AG04450 (cell line): Measurements from ENCODE around the gene DTL. TPM values are rescaled to one million over a fixed set of nuclear protein-coding genes. Genes with fewer than 3 reads are reported as not detected.

ENCODE experiments used
- CTCF ChIA-PET: fragments of 300-600, 350-600 bp; formaldehyde crosslinking; extraction: SDS; loops from one replicate; lab custom pipeline; 2022; ENCODE audit warnings: antibody characterized with exemption, inconsistent platforms; lab: Charles Lee
- POLR2A ChIA-PET: fragments of 350-600 bp; formaldehyde crosslinking; extraction: SDS; loops from one replicate; lab custom pipeline; 2021; ENCODE audit warnings: antibody characterized with exemption, inconsistent platforms; lab: Yijun Ruan, JAX
- DNase-seq: peaks from one replicate; pipeline ENCODE4 v3.0.0-alpha.2; 2011; ENCODE audit warnings: low read depth, low spot score
- H3K27ac ChIP-seq: one replicate; pipeline ENCODE4 v1.5.1; 2012; ENCODE audit warnings: low read depth, low read length, control low read depth
- H3K27me3 ChIP-seq: one replicate; pipeline ENCODE4 v1.6.0; 2012; ENCODE audit warnings: low read length; ENCODE audit not compliant: control insufficient read depth, insufficient read depth
- H3K4me3 ChIP-seq: 2 replicates; pipeline ENCODE4 v1.5.1; 2011; ENCODE audit warnings: mild to moderate bottlenecking, low read depth, low read length, control low read depth
- H3K9me3 ChIP-seq: 2 replicates; pipeline ENCODE4 v1.5.1; 2012; ENCODE audit warnings: low read length; ENCODE audit not compliant: control insufficient read depth, insufficient read depth
- polyA plus RNA-seq: library from polyadenylated mRNA; depleted of rRNA; stranded (reverse); fragments of >200 nt; gene quantifications from 2 replicates; pipeline ENCODE4 v1.2.3, GENCODE V29; 2011
- TF ChIP-seq, protein P1 (sequence below): IDR thresholded peaks from 2 replicates; pipeline ENCODE4 v1.5.1; 2011; ENCODE audit warnings: low read depth, low read length, control low read depth, inconsistent platforms

Gene DTL
- polyA plus RNA-seq, 1 experiment = 6.0 TPM

DNA sequence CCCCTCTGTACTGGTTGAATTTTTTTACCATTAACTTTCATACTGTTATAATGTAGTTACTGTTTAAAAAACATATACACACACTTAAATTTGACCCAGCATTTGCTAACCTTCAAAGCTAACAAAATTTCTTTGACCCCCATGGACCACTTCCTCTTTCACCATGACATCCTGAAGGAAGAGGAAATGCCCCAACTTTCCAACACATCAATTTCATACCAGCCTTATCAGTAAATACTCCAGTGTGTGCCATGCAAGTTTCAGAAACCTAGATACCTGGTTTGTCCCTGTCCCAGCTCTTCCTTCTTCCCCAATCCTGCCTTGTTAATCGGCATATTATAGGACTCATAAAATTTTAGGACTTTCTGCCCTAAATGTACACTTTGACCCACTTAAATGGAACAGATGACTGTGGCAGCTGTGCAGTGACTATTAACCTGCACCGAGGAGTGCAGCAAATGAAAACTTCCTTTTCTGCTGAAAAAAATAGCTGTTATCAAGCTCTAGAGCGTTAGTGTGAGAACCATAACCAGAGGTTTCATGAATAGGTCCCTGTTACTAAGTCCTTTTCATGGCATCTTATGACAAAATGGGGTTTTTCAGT is 54.1 kb downstream of the DTL start:
- TF ChIP-seq, protein P1, sequence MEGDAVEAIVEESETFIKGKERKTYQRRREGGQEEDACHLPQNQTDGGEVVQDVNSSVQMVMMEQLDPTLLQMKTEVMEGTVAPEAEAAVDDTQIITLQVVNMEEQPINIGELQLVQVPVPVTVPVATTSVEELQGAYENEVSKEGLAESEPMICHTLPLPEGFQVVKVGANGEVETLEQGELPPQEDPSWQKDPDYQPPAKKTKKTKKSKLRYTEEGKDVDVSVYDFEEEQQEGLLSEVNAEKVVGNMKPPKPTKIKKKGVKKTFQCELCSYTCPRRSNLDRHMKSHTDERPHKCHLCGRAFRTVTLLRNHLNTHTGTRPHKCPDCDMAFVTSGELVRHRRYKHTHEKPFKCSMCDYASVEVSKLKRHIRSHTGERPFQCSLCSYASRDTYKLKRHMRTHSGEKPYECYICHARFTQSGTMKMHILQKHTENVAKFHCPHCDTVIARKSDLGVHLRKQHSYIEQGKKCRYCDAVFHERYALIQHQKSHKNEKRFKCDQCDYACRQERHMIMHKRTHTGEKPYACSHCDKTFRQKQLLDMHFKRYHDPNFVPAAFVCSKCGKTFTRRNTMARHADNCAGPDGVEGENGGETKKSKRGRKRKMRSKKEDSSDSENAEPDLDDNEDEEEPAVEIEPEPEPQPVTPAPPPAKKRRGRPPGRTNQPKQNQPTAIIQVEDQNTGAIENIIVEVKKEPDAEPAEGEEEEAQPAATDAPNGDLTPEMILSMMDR = no peak
- ChIA-PET CTCF (interaction anchor here (0.8 to 5.6 kb wide), 5 partner anchors 13 to 366 kb away, joined by 3 to 32 read pairs (median 3); no protein-coding TSS in a partner anchor), POLR2A (no interaction called here)
- Histone ChIP-seq H3K9me3 (peaks cover 3% of the 10 kb centered on the region; the same call in 1 of the 2 replicates), H3K27me3 (no peaks in the 10 kb centered on the region), H3K27ac (no peak overlapping the region), H3K4me3 (no peak overlapping the region)
- no peak for DNase-seq

DNA sequence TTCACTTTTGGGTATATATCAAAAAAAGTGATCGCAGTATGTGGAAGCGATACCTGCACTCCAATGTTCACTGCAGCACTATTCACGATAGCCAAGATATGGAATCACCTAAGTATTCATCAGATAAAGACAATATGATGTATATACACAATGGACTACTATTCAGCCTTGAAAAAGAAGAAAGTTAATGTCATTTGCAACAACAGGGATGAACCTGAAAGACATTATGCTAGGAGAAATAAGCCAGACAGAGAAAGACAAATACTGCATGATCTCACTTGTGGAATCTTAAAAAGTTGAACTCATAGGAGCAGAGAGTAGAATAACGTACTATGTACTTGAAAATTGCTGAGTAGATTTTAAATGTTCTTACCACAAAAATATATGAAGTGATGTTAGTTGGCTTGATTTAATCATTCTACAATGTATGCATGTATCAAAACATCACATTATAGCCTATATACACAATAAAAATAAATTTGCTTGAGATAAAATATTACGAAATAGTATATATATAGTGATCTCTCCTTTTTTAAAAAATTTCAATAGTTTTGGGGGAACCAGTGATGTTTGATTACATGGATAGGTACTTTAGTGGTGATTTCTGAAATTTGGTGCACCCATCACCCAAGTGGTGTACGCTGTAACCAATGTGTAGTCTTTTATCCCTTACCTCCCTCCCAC is 56.0 kb downstream of the DTL start:
- peaks cover 3% of the 10 kb centered on the region; the same call in 1 of the 2 replicates for H3K9me3 ChIP-seq
- H3K27me3 ChIP-seq = no peaks in the 10 kb centered on the region
- TF ChIP-seq, protein P1 = no peak
- POLR2A ChIA-PET = no interaction called here
- CTCF ChIA-PET = no interaction called here
- H3K27ac ChIP-seq = no peak overlapping the region
- H3K4me3 ChIP-seq = no peak overlapping the region
- no peak for DNase-seq

DNA sequence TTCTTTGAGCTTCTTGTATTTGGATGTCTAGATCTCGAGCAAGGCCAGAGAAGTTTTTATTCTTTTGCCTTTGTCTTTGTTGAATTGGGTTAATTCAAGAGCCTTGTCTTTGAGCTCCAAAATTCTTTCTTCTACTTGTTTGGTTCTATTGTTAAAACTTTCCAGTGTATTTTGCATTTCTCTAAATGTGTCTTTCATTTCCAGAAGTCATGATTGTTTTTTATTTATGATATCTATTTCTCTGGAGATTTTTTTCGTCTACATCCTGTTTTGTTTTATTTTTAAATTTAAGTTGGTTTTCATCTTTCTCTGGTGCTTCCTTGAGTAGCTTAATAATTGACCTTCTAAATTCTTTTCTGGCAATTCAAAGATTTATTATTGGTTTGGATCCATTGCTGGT is 61.8 kb downstream of the DTL start:
- DNase-seq = no peak
- Histone ChIP-seq H3K9me3 (peaks cover 3% of the 10 kb centered on the region), H3K27ac (no peak overlapping the region), H3K4me3 (no peak overlapping the region), H3K27me3 (no peaks in the 10 kb centered on the region)
- POLR2A ChIA-PET = no interaction called here
- TF ChIP-seq, protein P1 = no peak
- CTCF ChIA-PET = interaction anchor here (1.0 to 2.5 kb wide), 2 partner anchors 27 to 35 kb away, joined by 3 to 8 read pairs; no protein-coding TSS in a partner anchor

DNA sequence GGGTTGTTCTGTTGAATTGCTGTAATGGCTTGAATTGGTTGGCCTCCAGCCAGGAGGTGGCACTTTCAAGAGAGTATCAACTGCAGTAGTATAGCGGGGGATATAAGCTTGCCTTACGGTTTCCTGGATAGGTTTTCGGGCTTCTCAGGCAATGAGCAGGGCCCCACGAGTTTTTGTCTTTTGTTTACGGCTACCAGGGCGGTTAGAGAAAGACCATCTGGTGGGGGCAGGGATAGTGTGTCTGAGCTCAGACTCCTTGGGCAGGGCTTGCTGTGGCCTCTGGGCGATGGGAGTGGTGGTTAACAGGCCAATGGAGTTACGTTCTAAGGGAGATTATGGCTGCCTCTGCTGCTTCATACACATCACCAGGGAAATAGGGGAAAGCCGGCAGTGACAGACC is 62.8 kb downstream of the DTL start:
- Histone ChIP-seq H3K9me3 (peaks cover 2% of the 10 kb centered on the region), H3K4me3 (no peak overlapping the region), H3K27me3 (no peaks in the 10 kb centered on the region), H3K27ac (no peak overlapping the region)
- ChIA-PET POLR2A (no interaction called here), CTCF (interaction anchor here (2.5 kb wide), 1 partner anchor 28 kb away, joined by 8 read pairs; no protein-coding TSS in a partner anchor)
- no peak for DNase-seq
- TF ChIP-seq, protein P1 = no peak

DNA sequence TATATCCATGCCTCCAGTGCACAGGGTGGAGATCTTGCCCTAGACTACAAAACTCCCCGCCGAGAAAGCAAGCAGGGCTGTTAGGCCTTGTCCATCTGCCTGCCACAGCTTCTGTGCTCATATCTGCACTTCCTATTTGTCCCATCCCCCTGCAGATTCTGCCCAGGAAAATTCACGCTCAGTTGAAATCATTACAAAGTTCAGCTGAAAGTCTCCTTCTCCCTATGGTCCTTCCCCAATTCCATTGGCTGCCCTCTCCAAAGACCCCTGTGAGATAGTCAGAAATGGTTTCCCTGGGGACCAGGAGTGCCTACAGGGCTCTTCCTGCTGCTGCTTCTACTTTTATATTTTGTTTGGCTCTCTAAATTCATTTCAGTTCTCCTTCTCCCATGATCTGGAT is 63.2 kb downstream of the DTL start:
- TF ChIP-seq, protein P1 = no peak
- Histone ChIP-seq H3K27ac (no peak overlapping the region), H3K4me3 (no peak overlapping the region), H3K27me3 (no peaks in the 10 kb centered on the region), H3K9me3 (no peaks in the 10 kb centered on the region; the same call in 1 of the 2 replicates)
- no peak for DNase-seq
- ChIA-PET POLR2A (no interaction called here), CTCF (no interaction called here)
